GM12878 (cell line): ENCODE results near the gene MTRF1. TPM values are rescaled to one million over a fixed set of nuclear protein-coding genes. Genes with fewer than 3 reads are reported as not detected.

ENCODE experiments used
- BMI1 ChIP-seq: fragments of 450-650 bp; IDR thresholded peaks from 2 replicates; pipeline ENCODE4 v1.6.1; 2016; ENCODE audit warnings: mild to moderate bottlenecking, moderate library complexity, borderline replicate concordance
- CBFB ChIP-seq: IDR thresholded peaks from 2 replicates; pipeline ENCODE4 v1.6.1; 2016; ENCODE audit warnings: antibody characterized with exemption, low read depth
- CUX1 ChIP-seq: IDR thresholded peaks from 2 replicates; pipeline ENCODE4 v1.6.1; 2012; ENCODE audit warnings: improper control_type of control experiment, low read depth, low read length; ENCODE audit not compliant: insufficient replicate concordance
- MEF2A ChIP-seq: IDR thresholded peaks from 2 replicates; pipeline ENCODE4 v1.6.1; 2011; ENCODE audit warnings: low read depth, mild to moderate bottlenecking, low read length, moderate library complexity; ENCODE audit not compliant: insufficient read depth
- NBN ChIP-seq: fragments of 450-650 bp; IDR thresholded peaks from 2 replicates; pipeline ENCODE4 v1.6.1; 2016
- SMAD5 ChIP-seq: IDR thresholded peaks from 2 replicates; pipeline ENCODE4 v1.6.1; 2016; ENCODE audit warnings: antibody characterized with exemption, low read depth
- SP1 ChIP-seq: IDR thresholded peaks from one replicate; pipeline ENCODE4 v1.6.1; 2011; ENCODE audit warnings: low read depth, low read length
- TCF12 ChIP-seq: IDR thresholded peaks from 2 replicates; pipeline ENCODE4 v1.6.1; 2011; ENCODE audit warnings: low read depth, mild to moderate bottlenecking, low read length
- polyA plus RNA-seq, 11 experiments: library from polyadenylated mRNA; depleted of rRNA in 4 of 11; unstranded in 6 of 11; stranded (reverse) in 5 of 11; fragments of >200 nt; fragmentation: Nextera tagmentation in 4 of 11; fragmentation: Illumina TruSeq in 1 of 11; extraction: Ambion mirVana in 4 of 11; extraction: Trizol in 1 of 11; gene quantifications; 1 replicate in 1 of 11; 2 replicates in 10 of 11; pipeline versions ENCODE4 v1.2.1 to v1.2.3, GENCODE V29; 2011 to 2016; ENCODE audit warnings: inconsistent platforms in 2 of 11, missing spikeins in 2 of 11, low read depth in 1 of 11
- total RNA-seq, 4 experiments: library from RNA; depleted of rRNA in 3 of 4; stranded (reverse); fragments of >200 nt in 3 of 4; fragmentation: Illumina TruSeq in 1 of 4; extraction: Trizol in 1 of 4; gene quantifications; 2 replicates each; pipeline versions ENCODE4 v1.2.1 to v1.2.3, GENCODE V29; 2013 to 2021
- TF ChIP-seq, protein P1 (sequence below): fragments of 450-650 bp; IDR thresholded peaks from 2 replicates; pipeline ENCODE4 v1.6.1; 2018; ENCODE audit warnings: borderline replicate concordance, mild to moderate bottlenecking; ENCODE audit not compliant: partially characterized antibody
- TF ChIP-seq, protein P2 (sequence below): IDR thresholded peaks from 2 replicates; pipeline ENCODE4 v1.6.1; 2012; ENCODE audit warnings: mild to moderate bottlenecking, low read depth, low read length

Gene MTRF1
- total and polyA plus RNA-seq, 10 of the 15 experiments (the other 5 are each of a cell fraction or from before 2014, with no cell fraction given) = 12.1 to 33.7 (median 20.6) TPM

- no peak for TF ChIP-seq CUX1
- TF ChIP-seq CBFB = no peak
- TF ChIP-seq, protein P1, sequence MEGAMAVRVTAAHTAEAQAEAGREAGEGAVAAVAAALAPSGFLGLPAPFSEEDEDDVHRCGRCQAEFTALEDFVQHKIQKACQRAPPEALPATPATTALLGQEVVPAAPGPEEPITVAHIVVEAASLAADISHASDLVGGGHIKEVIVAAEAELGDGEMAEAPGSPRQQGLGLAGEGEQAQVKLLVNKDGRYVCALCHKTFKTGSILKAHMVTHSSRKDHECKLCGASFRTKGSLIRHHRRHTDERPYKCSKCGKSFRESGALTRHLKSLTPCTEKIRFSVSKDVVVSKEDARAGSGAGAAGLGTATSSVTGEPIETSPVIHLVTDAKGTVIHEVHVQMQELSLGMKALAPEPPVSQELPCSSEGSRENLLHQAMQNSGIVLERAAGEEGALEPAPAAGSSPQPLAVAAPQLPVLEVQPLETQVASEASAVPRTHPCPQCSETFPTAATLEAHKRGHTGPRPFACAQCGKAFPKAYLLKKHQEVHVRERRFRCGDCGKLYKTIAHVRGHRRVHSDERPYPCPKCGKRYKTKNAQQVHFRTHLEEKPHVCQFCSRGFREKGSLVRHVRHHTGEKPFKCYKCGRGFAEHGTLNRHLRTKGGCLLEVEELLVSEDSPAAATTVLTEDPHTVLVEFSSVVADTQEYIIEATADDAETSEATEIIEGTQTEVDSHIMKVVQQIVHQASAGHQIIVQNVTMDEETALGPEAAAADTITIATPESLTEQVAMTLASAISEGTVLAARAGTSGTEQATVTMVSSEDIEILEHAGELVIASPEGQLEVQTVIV = no peak
- no peak for TF ChIP-seq SMAD5
- no peak for TF ChIP-seq TCF12
- no peak for TF ChIP-seq MEF2A
- TF ChIP-seq BMI1 = no peak
- TF ChIP-seq, protein P2, sequence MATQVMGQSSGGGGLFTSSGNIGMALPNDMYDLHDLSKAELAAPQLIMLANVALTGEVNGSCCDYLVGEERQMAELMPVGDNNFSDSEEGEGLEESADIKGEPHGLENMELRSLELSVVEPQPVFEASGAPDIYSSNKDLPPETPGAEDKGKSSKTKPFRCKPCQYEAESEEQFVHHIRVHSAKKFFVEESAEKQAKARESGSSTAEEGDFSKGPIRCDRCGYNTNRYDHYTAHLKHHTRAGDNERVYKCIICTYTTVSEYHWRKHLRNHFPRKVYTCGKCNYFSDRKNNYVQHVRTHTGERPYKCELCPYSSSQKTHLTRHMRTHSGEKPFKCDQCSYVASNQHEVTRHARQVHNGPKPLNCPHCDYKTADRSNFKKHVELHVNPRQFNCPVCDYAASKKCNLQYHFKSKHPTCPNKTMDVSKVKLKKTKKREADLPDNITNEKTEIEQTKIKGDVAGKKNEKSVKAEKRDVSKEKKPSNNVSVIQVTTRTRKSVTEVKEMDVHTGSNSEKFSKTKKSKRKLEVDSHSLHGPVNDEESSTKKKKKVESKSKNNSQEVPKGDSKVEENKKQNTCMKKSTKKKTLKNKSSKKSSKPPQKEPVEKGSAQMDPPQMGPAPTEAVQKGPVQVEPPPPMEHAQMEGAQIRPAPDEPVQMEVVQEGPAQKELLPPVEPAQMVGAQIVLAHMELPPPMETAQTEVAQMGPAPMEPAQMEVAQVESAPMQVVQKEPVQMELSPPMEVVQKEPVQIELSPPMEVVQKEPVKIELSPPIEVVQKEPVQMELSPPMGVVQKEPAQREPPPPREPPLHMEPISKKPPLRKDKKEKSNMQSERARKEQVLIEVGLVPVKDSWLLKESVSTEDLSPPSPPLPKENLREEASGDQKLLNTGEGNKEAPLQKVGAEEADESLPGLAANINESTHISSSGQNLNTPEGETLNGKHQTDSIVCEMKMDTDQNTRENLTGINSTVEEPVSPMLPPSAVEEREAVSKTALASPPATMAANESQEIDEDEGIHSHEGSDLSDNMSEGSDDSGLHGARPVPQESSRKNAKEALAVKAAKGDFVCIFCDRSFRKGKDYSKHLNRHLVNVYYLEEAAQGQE = no peak
- TF ChIP-seq SP1 = no peak
- TF ChIP-seq NBN = no peak
Measured at GRCh38 chr13:41306271-41307145, 43.1 kb upstream of the MTRF1 start (continued).
